Amniotic epithelial cell (primary cell): ENCODE results near the gene DEFB118.
"Not testable (repeated sequence)": the region's sequence is repeated elsewhere in the genome, so short reads cannot be mapped to it uniquely, and the experiment has no call there.

Experiments
- DNase-seq: peaks from one replicate; pipeline ENCODE4 v3.0.0-alpha.2; 2010; ENCODE audit warnings: low read depth

The DEFB118 gene

DNA sequence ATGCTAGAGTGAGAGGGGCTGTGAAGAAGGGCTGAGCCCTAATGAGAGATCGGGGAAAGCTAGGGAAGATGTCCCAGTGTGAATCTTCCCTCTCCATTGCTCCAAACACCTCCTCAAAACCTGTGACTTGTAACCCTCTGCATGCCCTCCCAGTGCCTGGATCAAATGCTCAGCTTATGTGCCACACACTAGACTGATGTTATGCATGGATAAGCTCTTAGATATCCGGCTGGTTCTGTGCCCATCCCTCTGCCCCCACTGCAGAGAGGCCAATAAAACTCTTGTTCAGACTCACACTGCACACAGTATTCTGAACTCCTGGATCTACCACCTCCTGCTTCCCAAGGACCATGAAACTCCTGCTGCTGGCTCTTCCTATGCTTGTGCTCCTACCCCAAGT, at the start of gene DEFB118:
TSS of gene DEFB118 (plus strand) at position 301 of the 400 bp plus-strand sequence. CDS start at position 351, 50 bp downstream.
- no peak for DNase-seq

DNA sequence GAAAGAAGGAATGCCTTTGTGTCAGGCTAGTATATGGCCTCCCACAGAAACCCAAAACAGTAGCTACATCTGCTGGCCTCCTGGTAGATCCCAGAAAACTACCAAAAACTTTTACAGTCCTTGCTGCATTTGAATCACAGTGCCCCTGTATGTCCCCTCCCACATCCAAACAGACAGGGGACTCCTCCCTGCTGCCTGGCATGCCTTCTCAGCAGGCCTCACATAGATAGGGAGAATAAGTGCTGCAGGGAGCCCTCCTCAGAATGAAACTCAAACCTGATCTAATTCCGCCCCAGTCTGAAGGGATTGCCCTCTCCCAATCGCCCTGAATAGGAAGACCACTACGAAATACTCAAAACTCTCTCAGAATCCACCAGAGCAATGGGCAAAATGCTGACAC, 45.9 kb upstream of the DEFB118 start:
- DNase-seq = no peak

DNA sequence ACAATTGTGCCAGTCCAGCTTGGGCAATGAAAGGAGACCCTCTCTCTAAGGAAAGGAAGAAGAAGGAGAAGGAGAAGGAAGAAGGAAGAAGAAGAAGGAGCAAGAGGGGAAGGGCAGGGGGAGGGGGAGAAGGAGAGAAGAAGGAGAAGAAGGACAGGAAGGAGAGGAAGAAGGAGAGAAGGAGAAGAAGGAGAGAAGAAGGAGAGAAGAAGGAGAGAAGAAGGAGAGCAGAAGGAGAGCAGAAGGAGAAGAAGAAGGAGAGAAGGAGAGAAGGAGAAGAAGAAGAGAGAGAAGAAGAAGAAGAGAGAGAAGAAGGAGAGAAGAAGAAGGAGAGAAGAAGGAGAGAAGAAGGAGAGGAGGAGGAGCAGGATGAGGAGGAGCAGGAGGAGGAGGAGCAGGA, 37.5 kb upstream of the DEFB118 start:
- no peak for DNase-seq

GRCh38 chr20:31341470-31341869, 26.9 kb upstream of the DEFB118 start:
- DNase-seq = no peak

DNA sequence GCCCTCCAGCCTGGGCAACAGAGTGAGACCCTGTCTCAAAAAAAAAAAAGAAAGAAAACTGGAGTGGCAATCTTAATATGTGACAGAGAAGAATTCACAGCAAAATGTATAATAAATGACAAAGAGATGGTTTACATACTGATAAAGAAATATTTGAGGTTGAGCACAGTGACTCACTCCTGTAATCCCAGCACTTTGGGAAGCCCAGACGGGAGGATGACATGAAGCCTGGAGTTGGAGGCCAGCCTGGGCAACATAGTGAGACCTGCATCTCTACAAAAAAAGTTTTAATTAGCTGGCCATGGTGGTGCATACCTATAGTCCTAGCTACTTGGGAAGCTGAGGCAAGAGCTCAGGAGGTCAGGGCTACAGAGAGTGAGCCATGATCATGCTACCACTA, 12.4 kb upstream of the DEFB118 start:
- no peak for DNase-seq

DNA sequence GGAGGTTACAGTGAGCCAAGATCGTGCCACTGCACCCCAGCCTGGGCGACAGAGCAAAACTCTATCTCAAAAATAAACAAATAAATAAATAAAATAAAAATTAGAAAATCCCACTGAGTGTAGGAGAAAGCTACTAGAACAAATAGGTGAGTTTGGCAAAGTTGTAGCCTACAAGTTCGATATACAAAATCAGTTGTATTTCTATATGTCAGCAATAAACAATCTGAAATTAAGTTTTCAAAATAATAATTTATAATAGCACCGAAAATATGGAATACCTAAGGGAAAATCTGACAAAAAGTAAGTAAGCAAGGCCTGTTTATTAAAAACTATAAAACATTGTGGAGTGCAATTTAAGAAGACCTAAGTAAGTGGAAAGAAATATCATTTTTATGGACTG, 5.1 kb upstream of the DEFB118 start:
- DNase-seq = no peak

GRCh38 chr20:31364272-31364671, 4.1 kb upstream of the DEFB118 start:
- not testable (repeated sequence) for DNase-seq

DNA sequence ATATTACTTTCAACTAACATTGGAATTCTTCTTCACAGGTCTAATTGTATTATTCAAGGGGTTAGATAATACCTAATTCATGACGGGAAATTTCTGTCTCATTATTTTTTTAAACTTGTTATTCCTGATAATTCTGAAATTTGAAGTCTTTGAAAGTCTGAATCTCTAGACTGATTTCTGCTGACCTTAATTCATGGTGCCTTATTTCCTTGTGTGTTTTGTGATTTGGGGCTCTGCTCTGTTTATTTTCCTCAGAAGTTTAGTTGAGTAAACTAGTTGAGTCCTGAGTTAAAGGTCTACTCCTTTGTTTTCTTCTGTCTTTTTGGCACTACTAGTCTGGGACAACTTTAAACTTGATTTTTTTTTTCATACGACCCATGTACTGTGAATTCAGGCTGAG, 5.9 kb downstream of the DEFB118 start:
- DNase-seq = no peak

DNA sequence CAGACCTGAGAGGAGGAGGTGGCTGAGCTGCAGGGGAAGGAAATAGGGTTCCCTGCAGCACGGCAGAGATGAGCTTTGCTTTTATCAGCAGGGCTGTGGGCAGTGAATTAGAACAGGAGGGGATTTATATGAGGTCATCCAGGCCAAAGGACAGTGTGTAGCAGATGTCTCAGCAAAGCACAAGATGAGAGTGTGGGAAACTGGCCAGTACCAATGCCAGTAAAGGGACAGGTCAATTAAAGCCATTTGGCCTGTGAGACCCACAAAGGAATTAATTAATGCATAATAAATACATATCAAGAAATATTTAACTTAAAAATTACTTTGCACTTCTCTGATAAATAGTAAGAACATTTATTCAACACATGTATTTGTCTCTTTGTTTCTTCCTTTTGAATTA, 22.1 kb downstream of the DEFB118 start, which contains the start of gene DEFB119:
TSS of gene DEFB119 (minus strand) at position 101 of the 400 bp plus-strand sequence. CDS start 107 bp downstream, outside the sequence.
- no peak for DNase-seq

DNA sequence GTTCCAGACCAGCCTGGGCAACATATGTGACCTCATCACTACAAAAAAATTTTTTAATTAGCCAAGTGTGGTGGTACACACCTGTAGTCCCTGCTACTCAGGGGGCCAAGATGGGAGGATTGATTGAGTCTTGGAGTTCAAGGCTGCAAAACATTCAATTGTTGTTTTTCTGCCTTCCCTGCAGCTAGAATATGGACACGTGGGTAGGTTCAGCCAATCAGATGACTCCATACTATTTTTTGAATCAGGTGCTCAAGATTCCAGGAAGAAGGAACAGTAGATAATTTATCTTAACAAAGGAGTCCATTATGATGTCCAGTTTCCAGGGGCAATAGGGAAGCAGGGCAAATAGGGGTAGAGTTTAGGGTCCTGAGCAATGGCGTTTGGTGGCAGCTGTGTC, 24.4 kb downstream of the DEFB118 start:
- no peak for DNase-seq

- no peak for DNase-seq
Observed at GRCh38 chr20:31394900-31395299, 26.5 kb downstream of the DEFB118 start.

DNA sequence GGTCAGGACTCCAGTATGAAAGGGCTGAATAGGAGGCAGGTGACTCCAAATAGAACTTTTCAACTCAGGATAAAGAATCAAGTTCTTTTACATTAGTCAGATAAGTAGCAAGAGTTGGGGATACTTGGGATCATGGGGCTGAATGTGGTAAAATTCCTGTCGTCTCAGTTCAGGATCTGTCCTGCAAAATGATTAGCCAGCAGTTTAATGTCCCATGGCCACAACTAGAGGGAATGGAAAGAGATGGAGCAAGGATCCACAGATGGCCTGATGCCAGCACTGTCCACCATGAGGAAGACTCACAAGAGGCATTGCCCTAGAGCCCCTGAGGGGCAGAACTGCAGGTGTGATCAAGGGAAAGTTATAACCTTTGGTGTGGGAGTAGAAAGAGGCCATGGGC, 35.5 kb downstream of the DEFB118 start:
- no peak for DNase-seq

DNA sequence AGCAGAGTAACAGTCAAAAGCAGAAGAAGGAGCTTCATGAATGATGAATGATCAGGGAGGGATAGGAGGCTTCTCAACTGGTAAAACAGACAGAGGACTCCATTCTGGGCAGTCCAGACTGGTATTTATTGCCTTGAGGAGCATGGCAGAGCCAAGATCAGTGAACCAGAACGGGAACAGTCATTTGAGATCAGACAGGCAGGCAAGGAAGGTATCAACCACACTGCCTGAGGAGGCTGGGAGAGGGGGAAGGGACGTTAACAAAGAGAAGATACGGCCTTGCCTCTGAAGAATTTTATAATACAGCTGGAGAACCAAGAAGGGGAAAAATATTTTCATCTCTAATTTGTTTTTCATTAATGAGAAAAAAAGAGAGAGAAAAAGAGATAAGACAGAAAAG, 37.7 kb downstream of the DEFB118 start, which contains the start of gene DEFB121:
TSS of gene DEFB121 (minus strand) at position 101 of the 400 bp plus-strand sequence. CDS start at position 38, 63 bp downstream.
- no peak for DNase-seq

DNA sequence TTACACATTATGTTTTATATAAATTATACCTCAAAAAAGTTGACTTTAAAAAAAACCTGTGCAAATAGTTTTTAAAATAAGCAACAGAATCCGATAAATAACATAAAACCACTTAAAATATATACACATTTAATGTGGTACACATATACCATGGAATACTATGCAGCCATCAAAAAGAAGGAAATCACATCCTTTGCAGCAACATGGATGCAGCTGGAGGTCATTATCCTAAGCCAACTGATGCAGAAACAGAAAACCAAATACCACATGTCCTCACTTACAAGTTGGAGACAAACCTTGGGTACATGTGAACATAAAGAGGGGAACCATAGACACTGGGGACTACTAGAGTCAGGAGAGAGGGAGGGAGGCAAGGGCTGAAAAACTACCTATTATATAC, 41.6 kb downstream of the DEFB118 start:
- DNase-seq = no peak

- DNase-seq = no peak
Observed at GRCh38 chr20:31414381-31414780, 46.0 kb downstream of the DEFB118 start.

- DNase-seq = no peak
Observed at GRCh38 chr20:31415653-31416052, 47.3 kb downstream of the DEFB118 start.

DNA sequence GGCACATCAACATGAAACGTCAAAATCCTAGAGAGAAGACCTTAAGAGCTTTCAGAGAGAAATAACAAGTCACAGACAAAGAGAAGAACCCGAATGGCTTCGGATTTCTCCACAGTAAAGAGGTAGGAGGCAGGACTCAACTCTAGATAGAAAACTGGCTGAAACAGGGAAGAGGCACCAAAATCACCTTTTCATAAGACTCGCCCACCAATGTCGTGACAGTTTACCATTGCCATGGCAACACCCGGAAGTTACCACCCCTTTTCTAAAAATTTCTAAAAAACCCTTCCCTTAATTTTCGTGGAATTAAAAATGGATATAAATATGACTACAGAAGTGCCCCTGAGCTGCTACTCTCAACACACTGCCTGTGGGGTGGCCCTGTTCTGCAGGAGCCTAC, 49.9 kb downstream of the DEFB118 start:
- DNase-seq = no peak
